CD4-positive, CD25-positive, alpha-beta regulatory T cell (primary cell): ENCODE results near the gene SFXN4. TPM values are rescaled to one million over a fixed set of nuclear protein-coding genes. Genes with fewer than 3 reads are reported as not detected.

Source experiments
- ATAC-seq, 2 donors: fragments of 150-1000 bp; cut with Tn5 transposase; one replicate each; pipeline ENCODE4 v1.10.0; 2021; ENCODE audit warnings: low read depth in 2 of 2, moderate number of reproducible peaks in 2 of 2, moderate library complexity in 1 of 2
- DNase-seq, 3 donors: peaks; one replicate each; pipeline versions ENCODE4 v3.0.0 to v3.0.0-alpha.2; 2012 to 2022; ENCODE audit warnings: mixed read lengths in 1 of 3
- H3K27ac ChIP-seq: one replicate; pipeline ENCODE4 v1.7.0; 2013; ENCODE audit warnings: mild to moderate bottlenecking, low read length; ENCODE audit not compliant: insufficient read depth, poor library complexity, severe bottlenecking
- H3K27me3 ChIP-seq: one replicate; pipeline ENCODE4 v1.7.0; 2013; ENCODE audit warnings: low read length; ENCODE audit not compliant: control insufficient read depth, insufficient read depth
- H3K36me3 ChIP-seq: one replicate; pipeline ENCODE4 v1.7.0; 2013; ENCODE audit warnings: mild to moderate bottlenecking, low read length, moderate library complexity; ENCODE audit not compliant: control insufficient read depth, insufficient read depth
- H3K4me1 ChIP-seq: 2 replicates; pipeline ENCODE4 v1.7.0; 2013; ENCODE audit warnings: mild to moderate bottlenecking, low read length; ENCODE audit not compliant: insufficient read depth, control insufficient read depth, poor library complexity, severe bottlenecking
- H3K4me3 ChIP-seq: one replicate; pipeline ENCODE4 v1.7.0; 2013; ENCODE audit warnings: low read depth, mild to moderate bottlenecking, low read length, moderate library complexity
- H3K9me3 ChIP-seq, 2 experiments: 1 replicate in 1 of 2; 2 replicates in 1 of 2; pipeline ENCODE4 v1.7.0; 2013; ENCODE audit warnings: low read length in 2 of 2, mild to moderate bottlenecking in 1 of 2, moderate library complexity in 1 of 2; ENCODE audit not compliant: control insufficient read depth in 2 of 2
- H3K27ac Mint-ChIP-seq, 3 donors: one replicate each; pipeline ENCODE4 v1.8.0; 2020 to 2022; ENCODE audit warnings: mild to moderate bottlenecking in 3 of 3, mixed read lengths in 3 of 3, moderate library complexity in 2 of 3
- H3K27me3 Mint-ChIP-seq: one replicate; pipeline ENCODE4 v1.8.0; 2022; ENCODE audit warnings: mild to moderate bottlenecking, mixed read lengths
- H3K36me3 Mint-ChIP-seq: one replicate; pipeline ENCODE4 v1.8.0; 2020; ENCODE audit warnings: mixed read lengths
- H3K4me1 Mint-ChIP-seq, 4 donors: one replicate each; pipeline ENCODE4 v1.8.0; 2020 to 2022; ENCODE audit warnings: mixed read lengths in 4 of 4, mild to moderate bottlenecking in 1 of 4
- H3K4me3 Mint-ChIP-seq, 4 donors: one replicate each; pipeline ENCODE4 v1.8.0; 2020 to 2022; ENCODE audit warnings: mild to moderate bottlenecking in 4 of 4, mixed read lengths in 4 of 4, moderate library complexity in 3 of 4
- H3K9me3 Mint-ChIP-seq, 7 donors: one replicate each; pipeline ENCODE4 v1.8.0; 2020 to 2022; ENCODE audit warnings: mixed read lengths in 7 of 7, mild to moderate bottlenecking in 3 of 7, moderate library complexity in 2 of 7
- polyA plus RNA-seq, 4 donors: library from polyadenylated mRNA; unstranded; fragments of 300-500 nt; fragmentation: Illumina TruSeq; gene quantifications; one replicate each; pipeline ENCODE4 v1.2.3, GENCODE V29; 2021
- total RNA-seq: library from RNA; stranded (reverse); gene quantifications from one replicate; pipeline ENCODE4 v1.2.3, GENCODE V29; 2022

The SFXN4 gene
- total and polyA plus RNA-seq, 5 donors from 2014 or later: 10.7 to 23.7 (median 15.1) TPM

- Histone ChIP-seq H3K4me1 (peaks cover 24% of the 10 kb centered on the region), H3K4me3 (peak overlapping the region; percentile 68), H3K9me3 (no peaks in the 10 kb centered on the region), H3K27me3 (no peaks in the 10 kb centered on the region), H3K36me3 (peaks cover 20% of the 10 kb centered on the region), H3K27ac (no peak overlapping the region)
- H3K27ac Mint-ChIP-seq: peak overlapping the region; percentile 92 to 96 (median 93)
- DNase-seq (no peak), ATAC-seq (no peak)
- H3K27me3 Mint-ChIP-seq: no peaks in the 10 kb centered on the region
- H3K36me3 Mint-ChIP-seq: peaks cover 22% of the 10 kb centered on the region
- H3K9me3 Mint-ChIP-seq: no peaks in the 10 kb centered on the region
- H3K4me1 Mint-ChIP-seq: peaks cover 7 to 46% (median 29%) of the 10 kb centered on the region in 4 donors
- H3K4me3 Mint-ChIP-seq: peak overlapping the region; percentile 86 to 95 (median 93)
These were observed 1.1 kb upstream of the SFXN4 start for GRCh38 chr10:119166564-119166963.

- Histone ChIP-seq H3K36me3 (peaks cover 18% of the 10 kb centered on the region), H3K9me3 (no peaks in the 10 kb centered on the region), H3K27me3 (no peaks in the 10 kb centered on the region), H3K4me1 (peaks cover 24% of the 10 kb centered on the region), H3K4me3 (peak overlapping the region; percentile 68), H3K27ac (peak overlapping the region; percentile 75)
- Mint-ChIP-seq H3K27ac (peak overlapping the region; percentile 92 to 96 (median 93)), H3K9me3 (no peaks in the 10 kb centered on the region), H3K27me3 (no peaks in the 10 kb centered on the region), H3K4me1 (peaks cover 7 to 50% (median 30%) of the 10 kb centered on the region in 4 donors), H3K36me3 (peaks cover 22% of the 10 kb centered on the region), H3K4me3 (peak overlapping the region; percentile 86 to 95 (median 93))
- DNase-seq (no peak), ATAC-seq (no peak)
These were observed 595 bp upstream of the SFXN4 start for GRCh38 chr10:119166118-119166500.

GRCh38 chr10:119162452-119163092 is 2.9 kb downstream of the SFXN4 start:
- peak overlapping the region in 2 of 4 donors; percentile 5 to 24 for H3K4me3 Mint-ChIP-seq
- H3K36me3 Mint-ChIP-seq: peaks cover 19% of the 10 kb centered on the region
- no peak overlapping the region for H3K27ac ChIP-seq

DNA sequence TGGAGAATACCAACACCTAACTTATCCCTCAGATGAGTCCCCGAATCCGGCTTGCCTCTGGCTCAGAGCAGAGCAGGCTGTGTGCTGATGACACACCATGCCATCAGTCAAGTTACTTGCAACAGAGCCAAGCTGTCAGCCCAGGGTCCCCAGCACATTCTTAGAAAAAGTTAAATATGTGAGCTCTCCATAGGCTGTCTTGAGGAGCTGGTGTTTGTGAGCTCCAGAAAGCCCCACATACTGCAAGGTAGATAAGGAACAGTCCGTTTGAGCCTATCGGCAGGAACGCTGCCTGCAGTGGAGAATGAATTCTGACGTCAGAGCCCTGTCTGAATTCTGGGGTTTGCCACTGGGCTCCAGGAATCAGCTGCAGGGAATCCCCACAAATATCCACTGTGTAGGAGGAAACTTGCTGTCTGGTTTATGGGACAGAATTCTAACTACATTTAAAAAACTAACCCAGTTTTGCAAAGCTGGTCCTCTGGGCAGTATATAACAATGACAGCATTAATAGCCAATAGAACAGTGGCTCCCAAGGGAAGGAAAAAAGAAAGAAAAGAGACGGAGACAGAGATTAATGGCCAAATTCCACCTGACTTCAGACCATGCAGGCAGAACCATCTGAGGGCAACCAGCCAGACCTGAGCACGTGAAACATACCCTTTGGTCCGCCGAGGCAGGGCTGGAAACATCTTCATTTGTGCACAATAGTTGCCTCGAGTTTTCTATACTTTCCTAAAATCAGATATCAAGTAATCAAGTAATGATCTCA is 3.6 kb downstream of the SFXN4 start:
- Mint-ChIP-seq H3K4me3 (peak overlapping the region in 1 of 4 donors; percentile 27), H3K27me3 (no peaks in the 10 kb centered on the region), H3K4me1 (peaks cover 7 to 45% (median 28%) of the 10 kb centered on the region in 4 donors), H3K36me3 (peaks cover 20% of the 10 kb centered on the region), H3K27ac (peak overlapping the region in 2 of 3 donors; percentile 11 to 76), H3K9me3 (no peaks in the 10 kb centered on the region)
- Histone ChIP-seq H3K9me3 (no peaks in the 10 kb centered on the region), H3K27ac (no peak overlapping the region), H3K27me3 (no peaks in the 10 kb centered on the region), H3K4me3 (no peak overlapping the region), H3K36me3 (peaks cover 16% of the 10 kb centered on the region), H3K4me1 (peaks cover 24% of the 10 kb centered on the region)
- DNase-seq (no peak), ATAC-seq (no peak)

More at GRCh38 chr10:119162452-119163092, 2.9 kb downstream of the SFXN4 start:
- no peaks in the 10 kb centered on the region for H3K27me3 ChIP-seq
- H3K4me1 ChIP-seq: peaks cover 24% of the 10 kb centered on the region
- Mint-ChIP-seq H3K27me3 (no peaks in the 10 kb centered on the region), H3K9me3 (no peaks in the 10 kb centered on the region), H3K4me1 (peaks cover 7 to 50% (median 31%) of the 10 kb centered on the region in 4 donors), H3K27ac (peak overlapping the region in 2 of 3 donors; percentile 42 to 76)
- ATAC-seq: no peak
- peaks cover 16% of the 10 kb centered on the region for H3K36me3 ChIP-seq
- no peak overlapping the region for H3K4me3 ChIP-seq
- DNase-seq: no peak
- H3K9me3 ChIP-seq: no peaks in the 10 kb centered on the region

DNA sequence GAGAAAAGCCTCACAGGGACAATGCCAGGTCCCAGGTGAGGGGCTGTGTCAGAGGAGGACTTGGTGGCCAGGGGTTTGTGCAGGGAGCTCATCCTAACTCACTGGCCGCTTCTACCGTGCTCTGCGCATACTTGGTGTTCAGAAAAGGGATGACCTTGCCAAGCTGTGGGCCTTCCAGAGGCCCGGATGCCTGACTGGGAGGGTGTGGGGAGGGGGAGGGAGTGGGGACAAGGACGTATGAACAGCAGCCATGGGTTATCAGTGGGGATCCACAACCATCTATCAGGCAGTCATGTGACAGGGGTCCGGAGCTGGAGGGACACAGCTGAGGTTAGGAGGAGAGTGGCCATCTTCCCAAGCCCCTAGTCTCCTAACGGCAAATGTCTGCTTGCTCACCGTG is 6.2 kb downstream of the SFXN4 start:
- no peak for ATAC-seq

DNA sequence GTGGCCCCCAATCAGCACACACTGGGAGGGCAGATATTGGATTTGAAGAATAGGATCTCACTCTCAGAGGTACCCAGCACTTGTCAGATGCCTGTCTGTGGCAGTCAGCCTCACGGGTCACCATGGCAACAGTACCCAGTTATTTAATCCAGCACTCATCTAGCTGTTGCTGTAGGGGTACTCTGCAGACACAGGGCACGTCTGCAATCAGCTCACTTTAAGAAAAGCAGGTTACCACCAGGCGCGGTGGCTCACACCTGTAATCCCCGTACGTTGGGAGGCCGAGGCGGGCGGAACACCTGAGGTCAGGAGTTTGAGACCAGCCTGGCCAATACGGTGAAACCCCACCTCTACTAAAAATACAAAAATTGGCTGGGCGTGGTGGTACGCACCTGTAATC is 11.9 kb downstream of the SFXN4 start:
- Mint-ChIP-seq H3K27me3 (no peaks in the 10 kb centered on the region), H3K9me3 (peaks cover 0 to 1% (median 0%) of the 10 kb centered on the region in 7 donors), H3K27ac (no peak overlapping the region), H3K36me3 (peaks cover 37% of the 10 kb centered on the region), H3K4me3 (no peak overlapping the region), H3K4me1 (peaks cover 0 to 5% (median under 1%) of the 10 kb centered on the region in 4 donors)
- H3K9me3 ChIP-seq: no peaks in the 10 kb centered on the region
- H3K4me3 ChIP-seq: no peak overlapping the region
- no peaks in the 10 kb centered on the region for H3K4me1 ChIP-seq
- H3K27ac ChIP-seq: no peak overlapping the region
- no peak for DNase-seq
- H3K27me3 ChIP-seq: no peaks in the 10 kb centered on the region
- peaks cover 33% of the 10 kb centered on the region for H3K36me3 ChIP-seq
- ATAC-seq: no peak

More for the DNA sequence above, 6.2 kb downstream of the SFXN4 start:
- H3K4me1 Mint-ChIP-seq: peaks cover under 1 to 27% (median 12%) of the 10 kb centered on the region in 4 donors
- DNase-seq: no peak
- Histone ChIP-seq H3K27ac (no peak overlapping the region), H3K36me3 (peaks cover 34% of the 10 kb centered on the region), H3K9me3 (no peaks in the 10 kb centered on the region), H3K4me3 (no peak overlapping the region), H3K27me3 (no peaks in the 10 kb centered on the region), H3K4me1 (peaks cover 4% of the 10 kb centered on the region)
- no peaks in the 10 kb centered on the region for H3K27me3 Mint-ChIP-seq
- peaks cover 26% of the 10 kb centered on the region for H3K36me3 Mint-ChIP-seq
- H3K27ac Mint-ChIP-seq: no peak overlapping the region
- H3K4me3 Mint-ChIP-seq: peak overlapping the region in 1 of 4 donors; percentile 10
- no peaks in the 10 kb centered on the region for H3K9me3 Mint-ChIP-seq

GRCh38 chr10:119153041-119153440 is 12.5 kb downstream of the SFXN4 start:
- peaks cover 37% of the 10 kb centered on the region for H3K36me3 Mint-ChIP-seq
- no peak for ATAC-seq

More at GRCh38 chr10:119153041-119153440, 12.5 kb downstream of the SFXN4 start:
- H3K27ac Mint-ChIP-seq: no peak overlapping the region
- no peak for DNase-seq
- Histone ChIP-seq H3K9me3 (no peaks in the 10 kb centered on the region), H3K4me3 (no peak overlapping the region), H3K27ac (no peak overlapping the region), H3K27me3 (no peaks in the 10 kb centered on the region), H3K36me3 (peaks cover 36% of the 10 kb centered on the region), H3K4me1 (no peaks in the 10 kb centered on the region)
- H3K27me3 Mint-ChIP-seq: no peaks in the 10 kb centered on the region
- no peak overlapping the region for H3K4me3 Mint-ChIP-seq
- peaks cover 0 to 5% (median under 1%) of the 10 kb centered on the region in 4 donors for H3K4me1 Mint-ChIP-seq
- peaks cover 0 to 1% (median 0%) of the 10 kb centered on the region in 7 donors for H3K9me3 Mint-ChIP-seq
